GM12878 (cell line): ENCODE results near the gene TCOF1.

Experiments used
- DPF2 ChIP-seq: fragments of 450-650 bp; IDR thresholded peaks from 2 replicates; pipeline ENCODE4 v1.6.1; 2017; ENCODE audit warnings: mild to moderate bottlenecking
- PAX5 ChIP-seq: IDR thresholded peaks from 2 replicates; pipeline ENCODE4 v1.6.1; 2011; ENCODE audit warnings: low read depth, low read length, borderline replicate concordance
- PKNOX1 ChIP-seq: fragments of 450-650 bp; IDR thresholded peaks from 2 replicates; pipeline ENCODE4 v1.6.1; 2016; ENCODE audit warnings: mild to moderate bottlenecking
- POLR2A ChIP-seq: IDR thresholded peaks from 2 replicates; pipeline ENCODE4 v1.6.1; 2011; ENCODE audit warnings: low read depth, mild to moderate bottlenecking, low read length
- WRNIP1 ChIP-seq: IDR thresholded peaks from 2 replicates; pipeline ENCODE4 v1.6.1; 2011; ENCODE audit warnings: low read depth, low read length, improper control_type of control experiment, borderline replicate concordance

- TF ChIP-seq PKNOX1 (no peak), DPF2 (no peak), POLR2A (peak; percentile 53), PAX5 (no peak), WRNIP1 (no peak)
Observed at GRCh38 chr5:150446583-150446982, 89.1 kb downstream of the TCOF1 start.
